Keratinocyte (primary cell): ENCODE results near the gene GGA2.

Source experiments
- EZH2 ChIP-seq: IDR thresholded peaks from one replicate; pipeline ENCODE4 v1.6.1; 2012; ENCODE audit warnings: inconsistent platforms, mild to moderate bottlenecking, low read length, moderate library complexity
- TF ChIP-seq, protein P1 (sequence below), 3 experiments: IDR thresholded peaks in 1 of 3; conservative IDR thresholded peaks in 1 of 3; optimal IDR thresholded peaks in 1 of 3; 2 replicates in 2 of 3; 3 replicates in 1 of 3; pipeline versions ENCODE3 to v1.5.1; 2011; ENCODE audit warnings: low read length in 3 of 3, mild to moderate bottlenecking in 3 of 3, moderate library complexity in 2 of 3, control low read depth in 1 of 3, inconsistent platforms in 1 of 3; ENCODE audit not compliant: insufficient read depth in 2 of 3; ENCODE audit errors: extremely low read depth in 1 of 3

DNA sequence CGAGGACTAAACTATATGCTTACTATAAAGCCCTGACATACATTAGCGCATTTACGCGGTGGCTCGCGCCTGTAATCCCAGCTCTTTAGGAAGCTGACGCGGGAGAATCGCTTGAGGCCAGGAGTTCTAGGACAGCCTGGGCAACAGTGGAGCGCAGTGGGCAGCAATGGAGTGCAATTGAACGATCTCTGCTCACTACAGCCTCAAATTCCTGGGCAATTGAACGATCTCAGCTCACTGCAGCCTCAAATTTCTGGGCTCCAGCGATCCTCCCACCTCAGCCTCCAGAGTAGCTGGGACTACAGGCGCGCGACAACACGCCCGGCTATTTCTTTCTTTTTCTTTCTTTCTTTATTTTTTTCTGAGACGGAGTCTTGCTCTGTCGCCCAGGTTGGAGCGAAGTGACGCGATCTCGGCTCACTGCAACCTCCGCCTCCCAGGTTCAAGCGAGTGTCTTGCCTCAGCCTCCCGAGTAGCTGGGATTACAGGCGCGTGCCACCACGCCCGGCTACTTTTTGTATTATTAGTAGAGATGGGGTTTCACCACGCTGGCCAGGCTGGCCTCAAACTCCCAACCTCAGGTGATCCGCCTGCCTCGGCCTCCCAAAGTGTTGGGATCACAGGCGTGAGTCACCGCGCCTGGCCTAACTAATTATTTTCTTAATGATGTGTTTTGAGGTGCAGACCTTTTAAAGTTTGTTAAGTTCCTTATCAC, 56.8 kb downstream of the GGA2 start:
- TF ChIP-seq EZH2: no peak
- TF ChIP-seq, protein P1, sequence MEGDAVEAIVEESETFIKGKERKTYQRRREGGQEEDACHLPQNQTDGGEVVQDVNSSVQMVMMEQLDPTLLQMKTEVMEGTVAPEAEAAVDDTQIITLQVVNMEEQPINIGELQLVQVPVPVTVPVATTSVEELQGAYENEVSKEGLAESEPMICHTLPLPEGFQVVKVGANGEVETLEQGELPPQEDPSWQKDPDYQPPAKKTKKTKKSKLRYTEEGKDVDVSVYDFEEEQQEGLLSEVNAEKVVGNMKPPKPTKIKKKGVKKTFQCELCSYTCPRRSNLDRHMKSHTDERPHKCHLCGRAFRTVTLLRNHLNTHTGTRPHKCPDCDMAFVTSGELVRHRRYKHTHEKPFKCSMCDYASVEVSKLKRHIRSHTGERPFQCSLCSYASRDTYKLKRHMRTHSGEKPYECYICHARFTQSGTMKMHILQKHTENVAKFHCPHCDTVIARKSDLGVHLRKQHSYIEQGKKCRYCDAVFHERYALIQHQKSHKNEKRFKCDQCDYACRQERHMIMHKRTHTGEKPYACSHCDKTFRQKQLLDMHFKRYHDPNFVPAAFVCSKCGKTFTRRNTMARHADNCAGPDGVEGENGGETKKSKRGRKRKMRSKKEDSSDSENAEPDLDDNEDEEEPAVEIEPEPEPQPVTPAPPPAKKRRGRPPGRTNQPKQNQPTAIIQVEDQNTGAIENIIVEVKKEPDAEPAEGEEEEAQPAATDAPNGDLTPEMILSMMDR (optimal IDR thresholded peaks at IDR 0.05 in 1 of 3, IDR thresholded peaks at IDR 0.05 in 1 of 3, conservative IDR thresholded peaks at IDR 0.05 in 1 of 3; ENCODE audit: extremely low read depth in 1 of 3, insufficient read depth in 2 of 3, low read length in 3 of 3): no peak
